ENCODE results near the gene CDR2.

GRCh38 chr16:22327446-22327775, 47.0 kb downstream of the CDR2 start:
- TF ChIP-seq CTCF (conservative IDR thresholded peaks at IDR 0.05) (no peak), EZH2 (IDR thresholded peaks at IDR 0.05; ENCODE audit: low read depth) (no peak)
